NOMO-1 treated with DMSO at 0.1 percent for 48 hours (cell line): ENCODE results near the gene SLC66A2.

ENCODE experiments used
- DNase-seq: peaks from one replicate; lab custom pipeline; 2025; ENCODE audit not compliant: unreplicated experiment; lab: John Stamatoyannopoulos, UW

SLC66A2 gene

GRCh38 chr18:79971211-79971952, 19.9 kb upstream of the SLC66A2 start:
- DNase-seq = no peak

- DNase-seq = no peak
Measured at GRCh38 chr18:79970419-79971133, 19.1 kb upstream of the SLC66A2 start.

- DNase-seq = peak; percentile 50
Measured at GRCh38 chr18:79965119-79965902, 13.9 kb upstream of the SLC66A2 start.

- peak; percentile 61 for DNase-seq
Measured at GRCh38 chr18:79964330-79965118, 13.1 kb upstream of the SLC66A2 start, which contains the start of gene HSBP1L1. TSS of gene HSBP1L1 (plus strand) at chr18:79964643. CDS start at chr18:79964736, 93 bp downstream.

- no peak for DNase-seq
Measured at GRCh38 chr18:79963658-79964329, 12.3 kb upstream of the SLC66A2 start.

GRCh38 chr18:79962835-79963657, 11.6 kb upstream of the SLC66A2 start:
- DNase-seq = no peak

GRCh38 chr18:79962311-79962710, 10.9 kb upstream of the SLC66A2 start:
- no peak for DNase-seq

- DNase-seq = peak; percentile 6
Measured at GRCh38 chr18:79961527-79962291, 10.3 kb upstream of the SLC66A2 start.

GRCh38 chr18:79960921-79961526, 9.6 kb upstream of the SLC66A2 start:
- no peak for DNase-seq

- DNase-seq = peak; percentile 21
Measured at GRCh38 chr18:79960161-79960801, 8.8 kb upstream of the SLC66A2 start.

GRCh38 chr18:79958981-79959380, 7.5 kb upstream of the SLC66A2 start:
- no peak for DNase-seq

- DNase-seq = no peak
Measured at GRCh38 chr18:79956276-79956675, 4.8 kb upstream of the SLC66A2 start.

GRCh38 chr18:79955302-79956075, 4.0 kb upstream of the SLC66A2 start:
- DNase-seq = no peak

GRCh38 chr18:79954791-79955190, 3.3 kb upstream of the SLC66A2 start:
- no peak for DNase-seq

GRCh38 chr18:79953971-79954651, 2.7 kb upstream of the SLC66A2 start:
- DNase-seq = no peak

GRCh38 chr18:79952996-79953559, 1.6 kb upstream of the SLC66A2 start:
- no peak for DNase-seq
